ENCODE measurements around the gene COL4A5.
"Not testable (repeated sequence)": the region's sequence is repeated elsewhere in the genome, so short reads cannot be mapped to it uniquely, and the experiment has no call there.

Gene COL4A5

GRCh38 chrX:108439426-108439942 lies at the start of gene COL4A5:
COL4A5 (plus strand) TSS chrX:108439838; CDS start chrX:108440126, 288 bp downstream.
- no peak for DNase-seq

GRCh38 chrX:108390976-108391717 lies 48.5 kb upstream of the COL4A5 start:
- DNase-seq, result not testable (repeated sequence)

GRCh38 chrX:108396188-108396891 lies 43.3 kb upstream of the COL4A5 start:
- no peak for DNase-seq

GRCh38 chrX:108396986-108397385 lies 42.7 kb upstream of the COL4A5 start:
- DNase-seq, result no peak

GRCh38 chrX:108397627-108398391 lies 41.8 kb upstream of the COL4A5 start:
- DNase-seq, result no peak

- DNase-seq, result no peak
These were observed 40.0 kb upstream of the COL4A5 start for GRCh38 chrX:108399418-108400165.

GRCh38 chrX:108412783-108413182 lies 26.9 kb upstream of the COL4A5 start:
- DNase-seq, result no peak

GRCh38 chrX:108415146-108415545 lies 24.5 kb upstream of the COL4A5 start:
- no peak for DNase-seq

- no peak for DNase-seq
These were observed 23.7 kb upstream of the COL4A5 start for GRCh38 chrX:108415891-108416290.

- DNase-seq, result no peak
These were observed 22.4 kb upstream of the COL4A5 start for GRCh38 chrX:108417257-108417656.

- DNase-seq, result no peak
These were observed 20.2 kb upstream of the COL4A5 start for GRCh38 chrX:108419401-108419800.

- DNase-seq, result no peak
These were observed 19.2 kb upstream of the COL4A5 start for GRCh38 chrX:108420481-108420880.

GRCh38 chrX:108426262-108426661 lies 13.4 kb upstream of the COL4A5 start:
- DNase-seq, result no peak

GRCh38 chrX:108435261-108435660 lies 4.4 kb upstream of the COL4A5 start:
- DNase-seq, result no peak

- DNase-seq, result no peak
These were observed 2.1 kb upstream of the COL4A5 start for GRCh38 chrX:108437349-108438109.

GRCh38 chrX:108438110-108438623 lies 1.5 kb upstream of the COL4A5 start, which contains the start of gene COL4A6:
COL4A6 (minus strand) TSS chrX:108438422; CDS start chrX:108438196, 226 bp downstream.
- no peak for DNase-seq

GRCh38 chrX:108439961-108440696 lies 491 bp downstream of the COL4A5 start:
- DNase-seq, result no peak

GRCh38 chrX:108442901-108443464 lies 3.3 kb downstream of the COL4A5 start:
- no peak for DNase-seq

GRCh38 chrX:108447303-108447702 lies 7.7 kb downstream of the COL4A5 start:
- DNase-seq, result no peak

GRCh38 chrX:108453841-108454240 lies 14.2 kb downstream of the COL4A5 start:
- DNase-seq, result no peak

Measured in NCI-H1694 (cell line).